Omental fat pad (tissue), 4 donors: ENCODE data around the gene NUFIP1. TPM values are rescaled to one million over a fixed set of nuclear protein-coding genes. Genes with fewer than 3 reads are reported as not detected.

ENCODE experiments used
- ATAC-seq: fragments of 150-250 bp; one replicate; pipeline ENCODE4 v1.9.1; 2016; ENCODE audit warnings: mild to moderate bottlenecking, moderate library complexity; ENCODE audit not compliant: low FRiP score
- DNase-seq: peaks from one replicate; pipeline ENCODE4 v3.0.0-alpha.2; 2019; ENCODE audit warnings: low spot score
- CTCF ChIP-seq, 3 donors: fragments of 450-650 bp; IDR thresholded peaks; one replicate each; pipeline ENCODE4 v1.5.1; 2016 to 2017; ENCODE audit warnings: antibody characterized with exemption in 3 of 3, mild to moderate bottlenecking in 3 of 3, moderate library complexity in 2 of 3
- total RNA-seq, 4 donors: library from RNA; depleted of rRNA; stranded (reverse); fragments of >200 nt; gene quantifications; one replicate each; pipeline ENCODE4 v1.1.0, GENCODE V29; 2016

Gene NUFIP1
- total RNA-seq, 4 donors from 2014 or later, result 1.9 to 8.0 (median 2.5) TPM

- no peak for DNase-seq
- TF ChIP-seq CTCF (IDR thresholded peaks at IDR 0.05), result no peak
- no peak for ATAC-seq
These were observed 67.9 kb downstream of the NUFIP1 start for GRCh38 chr13:44921246-44921877.

- DNase-seq (no peak), ATAC-seq (no peak)
- no peak for TF ChIP-seq CTCF (IDR thresholded peaks at IDR 0.05)
These were observed 69.3 kb downstream of the NUFIP1 start for GRCh38 chr13:44920013-44920412.

GRCh38 chr13:44919104-44919804 lies 70.0 kb downstream of the NUFIP1 start:
- ATAC-seq (no peak), DNase-seq (no peak)
- TF ChIP-seq CTCF (IDR thresholded peaks at IDR 0.05), result no peak

- peak; percentile 81 for ATAC-seq
- DNase-seq, result peak; percentile 51
- TF ChIP-seq CTCF (IDR thresholded peaks at IDR 0.05), result peak in 2 of 3 donors; percentile 1 to 64
These were observed 70.8 kb downstream of the NUFIP1 start for GRCh38 chr13:44918326-44919103.

GRCh38 chr13:44917589-44918325 lies 71.5 kb downstream of the NUFIP1 start:
- peak in 2 of 3 donors; percentile 65 to 82 for TF ChIP-seq CTCF (IDR thresholded peaks at IDR 0.05)
- ATAC-seq (peak; percentile 83), DNase-seq (peak; percentile 85)

GRCh38 chr13:44912278-44913016 lies 76.8 kb downstream of the NUFIP1 start:
- ATAC-seq, result no peak
- no peak for TF ChIP-seq CTCF (IDR thresholded peaks at IDR 0.05)
- no peak for DNase-seq
